Activated naive CD4-positive, alpha-beta T cell treated with anti-CD3 and anti-CD28 coated beads, Interleukin-2, amount 50 U/mL, for 72 hours (primary cell): ENCODE results near the gene CCND2. TPM values are rescaled to one million over a fixed set of nuclear protein-coding genes. Genes with fewer than 3 reads are reported as not detected.
A peak's percentile ranks its signal among the peaks of the same experiment; 100 is the strongest.

ENCODE experiments used
- ATAC-seq, 2 donors: fragments of 150-1000 bp; cut with Tn5 transposase; 2 replicates each; pipeline ENCODE4 v1.10.0; 2021; ENCODE audit warnings: mild to moderate bottlenecking in 2 of 2, moderate library complexity in 2 of 2
- DNase-seq, 2 donors: peaks; one replicate each; pipeline ENCODE4 v3.0.0; 2021 to 2022; ENCODE audit warnings: low spot score in 2 of 2
- H3K27ac Mint-ChIP-seq, 2 donors: one replicate each; pipeline ENCODE4 v1.8.0; 2022; ENCODE audit warnings: mild to moderate bottlenecking in 2 of 2, mixed read lengths in 2 of 2
- H3K36me3 Mint-ChIP-seq, 2 donors: one replicate each; pipeline ENCODE4 v1.8.0; 2022; ENCODE audit warnings: mixed read lengths in 2 of 2
- H3K9me3 Mint-ChIP-seq, 2 donors: one replicate each; pipeline ENCODE4 v1.8.0; 2022; ENCODE audit warnings: mixed read lengths in 2 of 2
- total RNA-seq, 2 donors: library from RNA; stranded (reverse); gene quantifications; one replicate each; pipeline ENCODE4 v1.2.3, GENCODE V29; 2022

CCND2 gene
- total RNA-seq, 2 donors from 2014 or later, result 266 to 571 TPM

GRCh38 chr12:4246116-4246515 is 27.4 kb upstream of the CCND2 start:
- ATAC-seq (no peak), DNase-seq (no peak)
- Mint-ChIP-seq H3K27ac (no peak overlapping the region), H3K36me3 (peaks cover 0 to 9% of the 10 kb centered on the region in 2 donors), H3K9me3 (peaks cover 0 to 7% of the 10 kb centered on the region in 2 donors)

GRCh38 chr12:4250691-4251090 is 22.9 kb upstream of the CCND2 start:
- no peaks in the 10 kb centered on the region for H3K9me3 Mint-ChIP-seq
- ATAC-seq (peak; percentile 38 to 43), DNase-seq (no peak)
- H3K36me3 Mint-ChIP-seq, result no peaks in the 10 kb centered on the region
- peak overlapping the region in 1 of 2 donors; percentile 40 for H3K27ac Mint-ChIP-seq

GRCh38 chr12:4251216-4251891 is 22.2 kb upstream of the CCND2 start:
- H3K36me3 Mint-ChIP-seq, result no peaks in the 10 kb centered on the region
- H3K9me3 Mint-ChIP-seq, result no peaks in the 10 kb centered on the region
- H3K27ac Mint-ChIP-seq, result peak overlapping the region in 1 of 2 donors; percentile 40
- DNase-seq (no peak), ATAC-seq (peak; percentile 88)

DNA sequence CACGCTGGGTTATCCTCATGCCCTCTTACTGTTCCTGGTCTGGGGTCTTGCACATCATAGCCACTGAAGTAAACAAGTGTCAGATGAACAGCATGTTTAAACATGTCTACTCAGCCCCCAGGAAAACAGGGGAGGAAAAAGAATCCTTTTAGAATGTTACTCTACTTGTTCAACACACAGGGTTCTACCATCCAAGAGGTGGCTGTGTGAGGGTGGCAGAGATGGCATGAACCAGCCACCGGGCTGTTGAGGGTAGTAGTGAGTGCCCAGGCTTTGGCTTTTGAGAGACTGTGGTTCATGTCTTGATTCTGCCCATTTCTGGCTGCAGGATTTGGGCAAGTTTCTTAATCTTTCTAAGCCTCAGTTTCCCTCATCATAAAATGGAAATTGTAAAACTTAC is 21.6 kb upstream of the CCND2 start:
- H3K9me3 Mint-ChIP-seq, result no peaks in the 10 kb centered on the region
- H3K27ac Mint-ChIP-seq, result no peak overlapping the region
- no peak for DNase-seq
- ATAC-seq, result no peak
- H3K36me3 Mint-ChIP-seq, result no peaks in the 10 kb centered on the region

DNA sequence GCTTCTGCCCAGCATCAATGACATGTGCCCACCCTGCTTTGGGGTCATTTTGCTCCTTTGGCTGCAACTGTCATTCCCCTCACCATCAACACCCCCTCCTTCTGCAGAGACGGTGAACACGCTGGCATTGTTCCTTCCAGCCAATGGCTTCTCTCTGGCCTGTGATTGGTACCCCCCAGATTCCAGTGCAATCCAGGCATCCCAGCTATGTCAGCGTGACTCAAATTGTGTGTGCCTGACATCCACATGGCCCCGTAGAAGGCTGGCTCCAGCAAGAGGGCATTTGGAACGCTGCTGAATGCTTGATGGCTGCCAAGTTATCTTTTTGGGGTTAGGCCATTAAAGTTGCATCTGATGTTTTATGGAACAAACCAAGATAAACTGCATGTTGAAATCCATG is 21.0 kb upstream of the CCND2 start:
- Mint-ChIP-seq H3K9me3 (no peaks in the 10 kb centered on the region), H3K27ac (no peak overlapping the region), H3K36me3 (no peaks in the 10 kb centered on the region)
- ATAC-seq (no peak), DNase-seq (no peak)

- Mint-ChIP-seq H3K9me3 (peaks cover 0 to 12% of the 10 kb centered on the region in 2 donors), H3K36me3 (peaks cover 0 to 6% of the 10 kb centered on the region in 2 donors), H3K27ac (no peak overlapping the region)
- ATAC-seq (peak in 1 of 2 donors; percentile 53), DNase-seq (no peak)
Measured at GRCh38 chr12:4256043-4256826, 17.3 kb upstream of the CCND2 start.

- Mint-ChIP-seq H3K36me3 (peaks cover 0 to 10% of the 10 kb centered on the region in 2 donors), H3K27ac (no peak overlapping the region), H3K9me3 (peaks cover 0 to 12% of the 10 kb centered on the region in 2 donors)
- no peak for DNase-seq
- ATAC-seq, result peak in 1 of 2 donors; percentile 48
Measured at GRCh38 chr12:4257442-4257841, 16.1 kb upstream of the CCND2 start.

DNA sequence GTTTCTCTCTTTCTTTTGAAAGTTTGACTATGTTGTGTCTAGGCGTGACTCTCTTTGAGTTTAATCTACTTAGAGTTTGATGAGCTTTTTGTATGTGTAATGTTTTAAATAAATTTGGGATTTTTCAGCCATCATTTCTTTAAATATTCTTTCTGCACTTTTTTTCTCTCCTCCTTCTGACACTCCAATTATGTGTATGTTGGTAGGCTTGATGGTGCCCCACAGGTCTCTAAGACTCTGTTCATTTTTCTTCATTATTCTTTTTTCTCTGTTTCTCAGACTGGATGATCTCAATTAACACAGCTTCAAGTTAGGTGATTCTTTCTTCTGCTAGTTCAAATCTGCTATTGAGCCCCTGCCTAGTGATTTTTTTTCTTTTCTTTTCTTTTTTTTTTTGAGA is 14.5 kb upstream of the CCND2 start:
- Mint-ChIP-seq H3K36me3 (peaks cover 0 to 10% of the 10 kb centered on the region in 2 donors), H3K27ac (no peak overlapping the region), H3K9me3 (peaks cover 0 to 12% of the 10 kb centered on the region in 2 donors)
- ATAC-seq (no peak), DNase-seq (no peak)

DNA sequence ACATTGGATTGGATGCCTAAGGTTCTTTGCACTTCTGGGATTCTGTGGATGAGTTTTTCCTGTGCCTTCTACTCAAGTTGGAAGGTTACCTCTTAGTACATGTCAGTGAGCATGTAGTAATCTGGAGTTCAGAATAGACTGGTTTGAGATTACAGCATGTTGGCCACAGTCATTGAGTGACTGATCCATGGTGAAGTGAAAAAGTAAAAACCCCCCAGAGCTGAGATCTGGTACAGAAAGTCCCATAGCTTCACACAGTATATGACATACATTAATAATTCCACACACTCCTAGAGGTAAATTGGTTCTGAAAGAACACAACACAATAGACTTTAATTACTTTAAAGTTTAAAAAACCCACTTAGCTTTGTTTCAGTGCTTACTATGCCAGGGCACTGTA is 11.9 kb upstream of the CCND2 start:
- ATAC-seq, result peak in 1 of 2 donors; percentile 43
- H3K27ac Mint-ChIP-seq, result no peak overlapping the region
- no peak for DNase-seq
- peaks cover 0 to 12% of the 10 kb centered on the region in 2 donors for H3K9me3 Mint-ChIP-seq
- peaks cover 0 to 10% of the 10 kb centered on the region in 2 donors for H3K36me3 Mint-ChIP-seq

DNA sequence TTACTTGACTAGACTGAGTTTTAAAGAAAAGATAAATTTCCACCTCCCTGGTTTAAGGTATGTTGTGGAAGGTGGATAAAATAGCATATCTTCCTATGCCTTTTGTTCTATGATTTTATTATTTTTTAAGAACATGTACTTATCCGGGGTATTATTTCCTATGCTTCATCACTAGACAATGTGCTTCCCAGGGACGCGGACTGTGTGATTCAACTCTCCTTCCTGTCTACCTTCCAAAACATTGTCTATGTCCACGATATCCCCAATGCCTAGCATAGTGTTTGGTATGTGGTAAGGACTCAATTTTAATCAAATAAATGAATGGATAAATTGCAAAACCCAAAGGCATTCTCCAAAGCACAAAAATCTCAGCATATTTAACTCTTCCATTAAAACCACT is 8.3 kb upstream of the CCND2 start:
- no peaks in the 10 kb centered on the region for H3K9me3 Mint-ChIP-seq
- no peak overlapping the region for H3K27ac Mint-ChIP-seq
- no peak for ATAC-seq
- no peak for DNase-seq
- H3K36me3 Mint-ChIP-seq, result peaks cover 0 to 4% of the 10 kb centered on the region in 2 donors

DNA sequence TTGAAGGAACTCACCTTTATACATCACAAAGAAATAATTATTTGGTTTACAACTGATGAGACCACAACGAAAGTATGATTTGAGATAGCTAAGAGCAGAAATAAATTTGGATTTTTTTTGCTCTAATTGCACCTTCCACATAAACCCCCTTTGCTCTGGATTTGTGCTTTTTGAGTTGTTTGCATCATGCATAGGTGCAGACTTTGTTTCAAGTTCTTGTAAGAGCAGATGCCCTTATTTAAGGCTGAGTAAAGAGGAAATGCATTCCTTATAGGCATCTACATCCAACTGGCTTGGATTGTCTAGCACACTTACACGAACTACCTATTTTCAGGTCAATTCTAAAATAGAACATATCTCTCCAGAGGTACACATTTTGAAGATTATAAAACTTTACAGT is 6.6 kb upstream of the CCND2 start:
- no peak for DNase-seq
- no peaks in the 10 kb centered on the region for H3K9me3 Mint-ChIP-seq
- no peak overlapping the region for H3K27ac Mint-ChIP-seq
- peaks cover 0 to 5% of the 10 kb centered on the region in 2 donors for H3K36me3 Mint-ChIP-seq
- no peak for ATAC-seq

- ATAC-seq (no peak), DNase-seq (no peak)
- peaks cover 0 to 5% of the 10 kb centered on the region in 2 donors for H3K36me3 Mint-ChIP-seq
- H3K9me3 Mint-ChIP-seq, result no peaks in the 10 kb centered on the region
- peak overlapping the region; percentile 38 to 95 for H3K27ac Mint-ChIP-seq
Measured at GRCh38 chr12:4267704-4268328, 5.7 kb upstream of the CCND2 start.

GRCh38 chr12:4268329-4269181 is 5.0 kb upstream of the CCND2 start:
- Mint-ChIP-seq H3K9me3 (no peaks in the 10 kb centered on the region), H3K36me3 (peaks cover 6 to 11% of the 10 kb centered on the region in 2 donors), H3K27ac (peak overlapping the region; percentile 95 to 96)
- no peak for ATAC-seq
- DNase-seq, result no peak

- Mint-ChIP-seq H3K9me3 (no peaks in the 10 kb centered on the region), H3K36me3 (peaks cover 11 to 12% of the 10 kb centered on the region in 2 donors), H3K27ac (peak overlapping the region; percentile 95)
- peak; percentile 91 for DNase-seq
- ATAC-seq, result peak; percentile 28 to 39
Measured at GRCh38 chr12:4269279-4269991, 4.1 kb upstream of the CCND2 start.

GRCh38 chr12:4270016-4270830 is 3.3 kb upstream of the CCND2 start:
- H3K9me3 Mint-ChIP-seq, result no peaks in the 10 kb centered on the region
- peaks cover 18 to 20% of the 10 kb centered on the region in 2 donors for H3K36me3 Mint-ChIP-seq
- ATAC-seq (no peak), DNase-seq (peak in 1 of 2 donors; percentile 59)
- H3K27ac Mint-ChIP-seq, result peak overlapping the region; percentile 95 to 99
